ENCODE measurements around the gene FASTK. TPM values are rescaled to one million over a fixed set of nuclear protein-coding genes. Genes with fewer than 3 reads are reported as not detected.

Gene FASTK
- total RNA-seq, 1 donor from 2014 or later = 89.8 TPM

- no peak for DNase-seq (ENCODE audit: low read depth)
- TF ChIP-seq CTCF (conservative IDR thresholded peaks at IDR 0.05; ENCODE audit: low read depth, low read length) = no peak
- H3K4me3 ChIP-seq (ENCODE audit: low read depth, low read length) = no peak overlapping the region
Observed at GRCh38 chr7:151099486-151100211, 19.0 kb upstream of the FASTK start.

- no peak for TF ChIP-seq CTCF (conservative IDR thresholded peaks at IDR 0.05; ENCODE audit: low read depth, low read length)
- no peak for DNase-seq (ENCODE audit: low read depth)
- no peak overlapping the region for H3K4me3 ChIP-seq (ENCODE audit: low read depth, low read length)
Observed at GRCh38 chr7:151095828-151096475, 15.3 kb upstream of the FASTK start.

- no peak for TF ChIP-seq CTCF (conservative IDR thresholded peaks at IDR 0.05; ENCODE audit: low read depth, low read length)
- H3K4me3 ChIP-seq (ENCODE audit: low read depth, low read length) = no peak overlapping the region
- DNase-seq (ENCODE audit: low read depth) = no peak
Observed at GRCh38 chr7:151095123-151095797, 14.7 kb upstream of the FASTK start.

- no peak overlapping the region for H3K4me3 ChIP-seq (ENCODE audit: low read depth, low read length)
- no peak for TF ChIP-seq CTCF (conservative IDR thresholded peaks at IDR 0.05; ENCODE audit: low read depth, low read length)
- DNase-seq (ENCODE audit: low read depth) = no peak
Observed at GRCh38 chr7:151094675-151095074, 14.1 kb upstream of the FASTK start.

- H3K4me3 ChIP-seq (ENCODE audit: low read depth, low read length) = no peak overlapping the region
- no peak for TF ChIP-seq CTCF (conservative IDR thresholded peaks at IDR 0.05; ENCODE audit: low read depth, low read length)
- no peak for DNase-seq (ENCODE audit: low read depth)
Observed at GRCh38 chr7:151093748-151094147, 13.1 kb upstream of the FASTK start.

GRCh38 chr7:151091988-151092387, 11.4 kb upstream of the FASTK start:
- TF ChIP-seq CTCF (conservative IDR thresholded peaks at IDR 0.05; ENCODE audit: low read depth, low read length) = no peak
- DNase-seq (ENCODE audit: low read depth) = no peak
- H3K4me3 ChIP-seq (ENCODE audit: low read depth, low read length) = no peak overlapping the region
